GM18951 (cell line): ENCODE data around the gene PTPRN2.

ENCODE experiments used
- POLR2A ChIP-seq: IDR thresholded peaks from 4 replicates; pipeline ENCODE4 v1.6.1; 2011; ENCODE audit warnings: mild to moderate bottlenecking; ENCODE audit not compliant: insufficient read length, insufficient read depth; ENCODE audit errors: extremely low read depth
- in situ Hi-C: fragments of 300-500 bp; cut with MboI; formaldehyde crosslinking; loops from one replicate; pipeline ENCODE4 v1.12.0; 2022; ENCODE audit warnings: low sequenced_read_pairs, mixed read lengths, inconsistent platforms; ENCODE audit not compliant: unreplicated experiment

The PTPRN2 gene

GRCh38 chr7:157793973-157794745, 793.5 kb downstream of the PTPRN2 start:
- TF ChIP-seq POLR2A: no peak
- in situ Hi-C loops: no loop called here

DNA sequence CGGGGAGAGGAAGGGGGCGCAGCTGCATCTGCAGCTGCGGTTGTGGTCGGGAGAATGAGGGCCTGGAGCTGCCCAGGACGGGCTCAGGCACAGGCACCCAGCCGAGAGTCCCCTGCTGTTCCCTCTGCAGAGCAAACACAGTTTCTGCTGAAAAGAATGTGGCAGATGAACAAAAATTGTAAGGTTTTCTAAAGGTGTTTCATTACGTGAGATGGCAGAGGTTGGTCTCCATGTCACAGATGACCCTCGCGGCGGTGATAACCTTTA, 794.6 kb downstream of the PTPRN2 start:
- no peak for TF ChIP-seq POLR2A
- in situ Hi-C loops: no loop called here

- in situ Hi-C loops: no loop called here
- TF ChIP-seq POLR2A: no peak
Measured at GRCh38 chr7:157792241-157793086, 795.2 kb downstream of the PTPRN2 start.

DNA sequence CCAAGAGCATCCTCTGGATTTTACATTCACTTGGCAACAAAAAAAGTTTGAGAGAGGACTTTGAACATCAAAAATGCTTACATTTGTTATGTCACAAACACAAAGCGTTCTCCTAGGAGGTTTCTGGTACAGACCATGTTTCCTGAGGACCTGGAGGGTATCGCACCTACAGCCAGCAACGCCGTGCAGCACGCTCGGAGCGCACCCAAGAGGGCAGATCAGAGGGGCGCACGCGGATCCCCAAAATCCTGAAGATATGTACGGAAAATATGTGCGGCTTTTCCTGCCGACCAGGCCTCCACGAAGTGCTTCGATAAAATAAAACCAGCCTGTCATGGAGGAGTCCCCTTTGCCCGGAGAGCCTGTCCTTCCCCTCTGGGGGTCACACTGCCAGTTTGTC, 796.0 kb downstream of the PTPRN2 start:
- no peak for TF ChIP-seq POLR2A
- in situ Hi-C loops: no loop called here

DNA sequence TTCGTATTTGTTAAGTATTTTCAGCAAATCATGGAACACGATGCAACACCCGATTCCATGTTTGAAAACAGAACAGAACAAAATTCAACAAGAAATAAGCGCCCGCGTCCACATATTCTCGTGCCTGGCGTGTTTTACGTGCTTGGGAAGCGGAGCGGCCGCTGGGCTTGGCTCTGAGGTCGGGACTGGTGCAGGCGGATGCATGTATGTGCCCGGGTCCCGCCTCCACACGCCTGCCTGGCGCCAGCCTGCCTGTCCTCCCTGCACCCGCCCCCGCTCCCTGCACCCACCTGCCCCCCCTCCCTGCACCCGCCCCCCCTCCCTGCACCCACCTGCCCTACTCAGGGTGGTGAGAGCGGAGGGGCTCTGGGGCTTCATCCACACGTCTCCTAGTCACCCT, 796.4 kb downstream of the PTPRN2 start:
- in situ Hi-C loops: no loop called here

GRCh38 chr7:157789942-157790341, 797.7 kb downstream of the PTPRN2 start:
- no peak for TF ChIP-seq POLR2A
- in situ Hi-C loops: no loop called here

More for the DNA sequence above, 796.4 kb downstream of the PTPRN2 start:
- TF ChIP-seq POLR2A: no peak

DNA sequence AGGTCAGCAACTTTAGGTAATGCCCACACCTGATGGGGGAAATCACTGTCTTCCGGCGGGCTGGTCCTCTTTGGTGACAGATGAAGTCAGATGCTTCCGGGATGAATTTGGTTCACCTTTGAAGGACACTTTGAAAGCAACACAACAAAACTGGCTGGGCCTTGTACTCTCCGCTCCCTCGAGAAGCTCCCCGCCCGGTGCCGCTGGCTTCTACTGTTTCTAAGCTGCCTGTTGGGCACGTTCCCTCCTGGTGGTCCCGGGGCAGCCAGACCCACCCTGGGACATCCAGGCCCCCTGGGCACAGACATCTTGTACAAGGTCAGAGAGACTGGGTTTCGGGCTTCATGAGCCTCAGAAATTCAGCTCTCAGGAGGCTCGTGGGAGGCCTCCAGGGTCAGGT, 798.5 kb downstream of the PTPRN2 start:
- no peak for TF ChIP-seq POLR2A
- in situ Hi-C loops: no loop called here

DNA sequence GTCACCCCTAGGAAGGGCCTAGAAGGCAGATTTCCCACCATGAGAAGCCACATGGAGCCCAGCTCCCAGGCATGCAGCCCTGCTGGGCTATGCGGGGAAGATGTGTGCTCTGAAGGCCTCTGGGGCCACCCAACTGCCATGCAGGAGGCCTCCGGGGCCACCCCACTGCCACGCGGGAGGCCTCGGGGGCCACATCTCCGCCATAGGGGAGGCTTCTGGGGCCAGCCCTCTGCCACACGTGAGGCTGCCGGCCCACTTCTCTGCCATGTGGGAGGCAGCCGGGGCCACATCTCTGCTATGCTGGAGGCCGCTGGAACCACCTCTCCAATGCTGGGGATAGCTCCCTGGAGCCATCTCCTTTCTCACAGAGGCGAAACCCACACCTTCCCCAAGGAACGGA, 799.0 kb downstream of the PTPRN2 start:
- TF ChIP-seq POLR2A: no peak
- in situ Hi-C loops: no loop called here

- no peak for TF ChIP-seq POLR2A
- in situ Hi-C loops: no loop called here
Measured at GRCh38 chr7:157787275-157787701, 800.3 kb downstream of the PTPRN2 start.

- no peak for TF ChIP-seq POLR2A
- in situ Hi-C loops: no loop called here
Measured at GRCh38 chr7:157786375-157787274, 801.0 kb downstream of the PTPRN2 start.

GRCh38 chr7:157785486-157786186, 802.0 kb downstream of the PTPRN2 start:
- TF ChIP-seq POLR2A: no peak
- in situ Hi-C loops: no loop called here

DNA sequence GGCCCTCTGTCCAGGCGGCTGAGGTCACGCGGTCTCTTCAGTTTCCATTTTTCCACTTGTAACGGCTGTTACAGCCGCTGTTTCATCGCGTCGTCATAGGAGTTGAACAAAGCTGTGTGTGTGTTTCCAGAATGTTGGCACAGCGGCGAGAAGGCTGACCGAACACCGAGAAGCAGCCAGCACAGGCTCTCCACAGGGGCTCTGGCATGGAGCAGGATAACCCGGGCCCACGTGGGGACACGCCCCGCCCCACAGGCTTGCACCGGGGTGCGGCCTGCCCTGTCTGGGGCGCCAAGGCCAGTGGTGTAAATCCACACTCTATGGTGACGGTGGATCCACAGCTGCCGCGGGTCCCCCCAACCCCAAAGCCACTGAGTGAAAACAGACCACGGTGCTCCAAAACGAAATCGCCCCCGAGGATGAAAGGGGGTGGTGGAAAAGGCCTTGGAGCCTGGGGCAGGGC, 802.6 kb downstream of the PTPRN2 start:
- in situ Hi-C loops: no loop called here
- no peak for TF ChIP-seq POLR2A
